NCI-H69 (cell line): ENCODE results near the gene SMOC1.
A peak's percentile ranks its signal among the peaks of the same experiment; 100 is the strongest.

Source experiments
- DNase-seq: peaks from one replicate; lab custom pipeline; 2025; lab: John Stamatoyannopoulos, UW

SMOC1 gene

DNA sequence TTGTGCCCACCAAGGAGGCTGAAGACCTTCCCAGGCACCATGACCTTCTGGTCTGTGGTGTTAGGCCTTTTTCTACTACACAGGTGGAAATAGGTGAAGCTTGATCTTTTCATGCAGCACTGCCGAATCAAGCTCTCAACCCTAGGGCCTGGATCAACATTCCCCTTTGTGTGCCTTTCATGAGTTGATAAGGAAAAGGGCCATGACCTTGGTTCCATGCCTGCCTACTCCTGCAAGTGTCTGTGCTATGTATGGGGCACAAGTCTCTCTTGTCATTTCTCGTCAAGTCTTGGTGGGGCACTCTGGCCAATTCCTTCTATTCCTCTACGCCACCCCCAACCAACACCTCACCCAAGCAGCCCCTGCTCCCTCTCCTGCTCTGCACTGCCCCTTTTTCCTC is 155.0 kb downstream of the SMOC1 start:
- no peak for DNase-seq

DNA sequence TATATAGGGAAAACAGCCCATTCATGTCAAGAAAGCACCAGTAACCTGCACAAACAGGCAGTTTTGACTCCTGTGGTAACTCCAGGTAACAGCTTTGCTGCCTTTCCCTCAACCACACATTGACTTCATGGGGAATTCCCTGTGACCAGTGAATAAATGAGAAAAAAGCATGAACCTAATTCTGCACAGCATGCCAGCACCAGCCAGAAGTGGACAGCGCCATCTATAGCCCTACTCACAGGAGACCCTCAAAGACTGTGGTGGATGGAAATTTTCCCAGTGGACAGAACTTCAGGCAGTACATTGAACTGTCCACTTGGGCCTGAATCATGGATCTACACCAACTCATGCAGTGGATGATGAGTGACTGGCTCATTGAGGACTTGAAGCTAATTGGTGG is 157.4 kb downstream of the SMOC1 start:
- DNase-seq: peak; percentile 70

DNA sequence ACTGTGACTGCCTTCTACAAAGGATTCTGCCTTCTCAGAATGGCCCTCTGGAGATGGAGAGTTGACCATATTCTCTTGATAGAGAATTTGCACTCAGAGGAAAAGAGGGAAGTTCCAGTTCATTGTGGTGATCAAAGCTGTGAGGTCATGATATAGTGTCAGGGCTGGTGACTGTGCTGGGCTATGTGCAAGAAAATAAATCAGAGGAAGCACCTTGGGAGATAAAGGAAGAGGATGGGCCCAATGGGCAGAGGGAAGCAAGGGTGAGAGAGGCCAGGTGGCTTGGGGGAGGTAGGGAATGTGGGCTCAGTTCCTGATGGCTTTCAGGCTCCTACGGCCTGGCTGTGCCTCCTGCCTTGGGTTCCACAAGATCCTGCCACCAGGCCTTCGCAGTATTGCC is 163.8 kb downstream of the SMOC1 start:
- no peak for DNase-seq

DNA sequence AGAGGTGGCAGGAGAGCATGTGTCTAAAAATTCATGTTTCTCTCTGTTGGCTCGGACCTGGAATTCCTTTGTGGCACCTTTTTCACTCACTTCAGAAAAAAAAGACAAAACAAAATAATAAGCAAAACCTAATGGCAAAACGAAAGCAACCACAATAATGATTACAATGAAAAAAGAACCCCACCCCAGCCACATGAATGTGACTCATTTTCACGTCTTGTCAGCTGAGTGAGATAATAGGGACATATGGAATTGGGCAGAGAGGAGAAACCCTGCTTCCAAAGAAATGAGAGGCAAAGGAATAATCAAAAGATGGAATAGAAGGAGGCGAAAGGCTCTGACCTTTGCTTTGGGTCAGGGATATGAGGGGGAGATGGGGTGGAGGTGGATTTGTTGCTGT is 166.1 kb downstream of the SMOC1 start:
- no peak for DNase-seq

DNA sequence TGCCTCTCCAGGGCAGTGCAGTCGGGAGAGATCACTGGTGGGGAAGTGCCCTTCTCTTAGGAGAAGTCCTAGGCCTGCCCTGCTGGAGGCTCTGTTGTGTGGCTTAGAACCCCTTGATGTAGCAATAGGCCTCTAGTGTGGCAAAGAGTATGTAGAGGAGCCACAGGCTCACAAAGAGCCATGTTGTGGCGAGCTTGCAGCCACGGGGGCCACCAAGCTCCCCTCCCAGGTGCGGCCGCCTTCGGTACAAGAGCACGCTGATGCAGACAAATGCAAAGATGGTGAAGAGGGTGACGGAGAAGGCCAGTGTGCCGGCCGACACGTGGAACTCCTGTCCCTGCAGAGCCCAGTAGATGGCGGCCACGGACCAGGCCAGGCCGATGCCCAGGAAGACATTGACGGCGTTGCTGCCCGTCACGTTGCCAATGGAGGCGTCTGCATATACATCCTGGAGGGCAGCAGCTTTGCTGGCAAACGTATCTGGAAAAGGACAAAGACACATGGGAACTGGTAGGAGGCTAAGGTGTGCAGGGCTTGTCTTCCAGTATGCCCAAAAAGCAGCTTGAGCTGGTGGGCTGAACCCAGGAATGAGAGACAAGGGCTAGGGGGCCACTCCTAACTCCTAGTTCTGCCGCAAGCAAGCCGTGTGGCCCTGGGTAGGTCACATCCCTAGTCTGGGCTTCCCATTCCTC is 166.8 kb downstream of the SMOC1 start:
- DNase-seq: peak; percentile 82

DNA sequence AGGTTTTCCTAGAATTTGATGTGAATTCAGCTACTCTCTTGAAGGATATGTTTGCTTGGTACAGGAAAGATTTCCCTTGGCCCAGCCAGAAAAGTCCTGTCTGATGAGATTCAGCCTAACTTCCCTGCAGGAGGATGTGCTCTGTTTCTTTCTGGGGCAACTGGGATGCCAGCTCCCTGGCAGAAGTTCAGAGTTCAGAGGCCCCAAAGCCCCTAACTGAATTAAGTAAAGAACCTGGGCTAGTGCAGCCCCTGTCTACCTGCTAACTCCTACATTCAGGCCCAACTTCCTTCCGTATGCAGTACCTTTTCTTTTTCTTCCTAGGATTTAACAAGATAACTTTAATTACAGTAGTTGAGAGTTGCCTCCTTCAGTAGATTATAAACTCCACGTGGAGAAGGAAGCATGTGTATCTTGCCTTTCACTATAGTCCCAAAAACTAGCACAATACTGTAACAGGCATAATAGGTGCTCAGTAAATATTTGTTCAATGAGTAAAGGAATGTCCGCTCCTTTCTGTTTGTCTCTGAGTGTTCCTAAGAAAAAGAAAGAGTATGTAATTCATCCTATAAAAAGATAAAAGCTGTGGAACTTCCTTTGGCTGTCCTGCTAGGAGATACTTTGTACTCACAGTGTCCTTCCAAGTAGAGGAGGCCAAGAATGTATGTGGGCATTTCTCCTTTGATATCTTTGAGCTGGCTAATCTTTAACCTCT is 168.5 kb downstream of the SMOC1 start:
- no peak for DNase-seq

DNA sequence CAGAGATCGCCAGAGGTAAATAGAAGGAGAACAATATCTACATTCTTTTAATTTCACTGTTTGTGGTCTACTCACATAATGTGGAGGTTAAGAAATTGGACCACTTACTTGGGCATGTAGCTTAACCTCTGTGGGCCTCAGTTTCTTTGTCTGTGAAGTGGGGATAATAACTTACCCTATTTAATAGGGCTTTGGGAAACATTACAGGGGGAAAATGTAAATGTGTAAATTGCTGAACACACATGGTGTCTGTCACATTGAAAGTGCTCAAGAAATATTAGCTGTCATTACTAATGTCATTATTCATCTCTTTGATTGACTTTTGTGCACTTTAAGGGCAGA is 169.1 kb downstream of the SMOC1 start:
- no peak for DNase-seq

DNA sequence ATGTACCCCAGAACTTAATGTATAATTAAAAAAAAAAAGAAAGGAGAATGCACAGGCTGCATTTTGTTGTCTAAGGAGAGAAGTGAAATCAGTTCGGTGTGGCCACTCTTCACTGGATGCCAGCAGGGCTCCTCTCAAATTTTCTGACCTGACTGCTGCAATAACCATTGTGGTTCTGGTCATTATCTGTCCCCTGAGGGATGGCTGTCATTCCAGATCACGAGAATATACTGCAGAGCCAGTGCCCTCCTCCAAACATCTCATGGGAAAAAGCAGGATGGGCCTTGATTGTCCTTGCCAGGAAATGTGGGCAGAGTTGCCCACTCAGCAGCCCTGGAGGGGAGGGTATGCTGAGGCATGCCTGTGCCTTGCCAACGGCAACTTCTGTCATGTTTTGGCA is 170.4 kb downstream of the SMOC1 start:
- DNase-seq: no peak

DNA sequence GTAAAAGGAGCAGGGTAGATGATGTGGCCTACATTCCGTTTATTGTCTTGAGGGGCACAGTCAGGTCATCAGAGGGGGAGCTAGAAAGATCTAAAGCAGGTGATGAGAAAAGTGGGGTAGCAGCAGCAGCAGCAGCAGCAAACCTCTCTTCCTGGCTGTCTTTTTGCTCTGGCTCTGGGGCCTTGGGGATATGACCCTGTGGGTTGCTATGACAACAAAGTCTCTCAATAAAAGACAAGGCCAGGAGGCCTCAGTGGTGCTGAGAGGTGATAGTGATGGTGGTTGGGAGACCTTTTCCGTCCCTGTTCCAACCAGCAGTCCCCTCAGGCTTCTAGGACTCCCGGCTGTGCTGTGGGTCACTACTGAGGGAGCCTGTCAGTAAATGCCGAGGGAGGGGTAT is 170.9 kb downstream of the SMOC1 start:
- DNase-seq: no peak

DNA sequence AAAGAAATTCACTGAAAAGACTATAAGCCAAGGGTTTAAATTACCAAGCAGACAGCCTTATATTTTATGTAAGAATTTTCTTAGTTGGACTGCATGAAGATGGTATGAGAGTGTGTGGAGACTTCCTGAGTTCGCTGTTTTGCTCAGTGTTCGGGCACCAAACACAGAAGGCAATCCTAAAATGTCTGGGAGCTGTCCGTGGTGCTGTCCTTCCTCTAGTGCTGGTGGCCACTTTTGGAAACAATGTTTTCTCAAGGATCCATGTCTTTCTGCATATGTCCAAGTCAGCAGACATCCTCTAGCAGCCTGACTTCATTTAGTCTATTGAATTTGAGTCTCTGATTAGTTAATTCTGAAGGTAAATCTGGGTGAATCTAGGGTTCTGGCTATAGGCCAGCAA is 173.8 kb downstream of the SMOC1 start:
- DNase-seq: no peak

DNA sequence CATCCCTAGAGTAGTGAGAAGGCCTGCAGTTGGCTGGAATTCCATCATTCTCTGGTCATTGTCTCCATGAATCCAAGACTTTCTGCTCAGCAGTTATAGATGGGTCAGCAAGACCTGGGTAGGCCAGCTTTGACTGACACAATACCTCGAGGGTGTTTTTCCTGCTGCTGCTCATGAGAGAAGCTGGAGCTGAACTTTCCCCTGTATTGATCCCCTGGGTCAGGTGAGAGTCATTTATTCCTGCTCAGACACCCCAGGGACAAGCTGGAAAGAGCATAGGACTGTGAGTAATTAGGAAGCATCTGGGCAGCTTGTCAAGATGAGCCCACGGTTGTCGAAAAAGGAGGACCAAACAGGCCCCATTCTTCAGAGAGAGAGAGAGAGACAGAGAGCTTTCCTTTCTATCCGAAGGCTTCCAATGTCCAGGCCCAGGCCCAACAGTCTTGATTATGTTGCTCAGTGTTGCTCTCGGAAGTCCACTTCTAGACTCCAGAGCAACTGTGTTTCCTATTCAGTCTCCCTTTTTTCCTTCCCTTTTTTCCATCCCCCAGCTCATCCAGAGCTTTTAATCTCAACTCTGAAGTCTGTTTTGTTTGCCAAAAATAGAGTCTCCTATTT is 178.4 kb downstream of the SMOC1 start:
- no peak for DNase-seq

DNA sequence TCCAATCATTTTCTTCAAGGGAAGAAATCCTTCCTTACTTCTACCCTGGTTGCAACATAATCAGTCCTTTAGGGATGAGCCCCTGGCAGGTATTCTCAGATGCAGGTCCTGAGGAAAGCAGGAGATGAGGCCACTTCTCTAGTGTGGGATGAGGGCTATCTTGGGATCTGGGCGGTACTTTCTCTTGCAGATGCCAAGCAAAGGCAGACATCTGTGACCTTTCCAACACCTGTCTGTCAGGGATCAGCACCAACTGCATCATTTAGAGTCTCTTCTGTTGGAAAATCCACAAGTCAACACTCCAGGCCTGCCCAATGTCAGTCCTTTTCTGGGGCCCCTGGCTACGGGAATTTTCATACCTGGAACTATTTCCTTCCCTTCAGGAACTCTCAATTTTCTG is 180.3 kb downstream of the SMOC1 start:
- no peak for DNase-seq

DNA sequence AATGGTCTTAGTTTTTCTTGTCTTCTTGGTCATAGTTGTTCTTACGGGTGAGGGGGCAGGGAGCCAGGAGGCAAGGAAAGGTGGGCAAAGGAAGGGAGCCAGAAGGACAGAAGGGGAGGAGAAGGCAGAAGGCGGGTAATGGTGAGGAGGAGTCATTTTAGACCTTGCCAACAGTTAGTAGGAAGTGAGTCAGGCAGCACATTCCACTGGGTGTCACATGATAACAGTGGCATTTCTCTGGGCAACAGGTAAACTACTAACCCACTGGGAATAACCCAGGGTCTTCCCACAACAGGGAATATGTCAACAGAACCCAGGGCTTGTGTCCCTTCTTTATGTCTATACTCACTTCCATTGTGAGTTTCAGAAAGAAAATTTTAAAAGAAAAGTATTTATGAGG is 181.9 kb downstream of the SMOC1 start:
- DNase-seq: no peak

DNA sequence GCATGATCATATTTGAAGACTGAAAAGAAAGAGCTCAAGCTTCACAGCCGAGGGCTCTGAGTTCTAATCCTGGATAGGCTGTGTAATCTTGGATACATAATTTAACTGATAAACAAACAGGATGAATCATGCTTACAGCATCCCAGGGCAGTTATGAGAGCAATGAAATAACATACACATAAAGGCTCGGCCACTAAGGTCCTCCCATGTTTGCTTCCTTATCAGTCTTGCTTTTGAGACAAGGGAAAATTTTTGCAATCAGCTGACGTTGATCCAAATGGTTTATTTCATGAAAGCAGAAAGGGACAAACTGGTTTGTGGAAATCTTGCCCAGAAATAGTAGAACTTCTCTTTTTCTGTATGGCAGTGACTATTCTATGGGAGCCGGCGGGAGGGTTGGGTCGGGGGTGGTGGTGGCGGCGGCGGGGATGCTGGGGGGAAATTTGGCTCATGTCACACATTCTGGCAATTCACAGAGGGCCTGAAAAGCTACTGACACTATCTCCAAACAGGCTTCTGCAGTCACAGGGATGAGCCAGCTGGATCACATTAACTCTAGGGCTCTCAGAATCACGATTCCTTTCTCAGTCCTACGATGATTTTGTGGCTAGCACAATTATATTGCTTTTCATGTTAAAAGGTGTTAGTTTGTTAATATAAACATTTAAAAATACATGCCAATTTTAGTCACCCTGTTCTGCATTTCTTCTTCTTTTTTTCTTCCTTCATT is 185.1 kb downstream of the SMOC1 start:
- no peak for DNase-seq

DNA sequence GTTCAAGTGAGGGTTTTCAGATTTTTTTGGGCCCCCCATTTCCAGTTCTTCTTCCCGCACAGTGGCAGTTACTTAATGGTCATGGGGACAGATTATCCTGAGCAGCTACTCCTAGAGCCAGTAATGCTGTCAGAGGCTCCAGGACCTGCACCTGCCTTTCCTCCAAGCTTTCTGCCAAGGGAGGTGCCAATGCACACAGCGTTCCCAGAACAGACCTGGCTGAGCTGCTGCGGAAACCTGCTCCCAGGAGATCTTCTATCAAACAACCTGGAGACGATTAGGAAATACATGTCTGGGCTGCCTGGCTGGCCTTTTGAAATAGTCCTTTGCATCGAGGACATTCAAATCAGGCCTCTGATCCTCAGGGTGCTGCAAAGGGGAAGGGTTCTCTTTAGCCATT is 188.6 kb downstream of the SMOC1 start:
- DNase-seq: no peak

DNA sequence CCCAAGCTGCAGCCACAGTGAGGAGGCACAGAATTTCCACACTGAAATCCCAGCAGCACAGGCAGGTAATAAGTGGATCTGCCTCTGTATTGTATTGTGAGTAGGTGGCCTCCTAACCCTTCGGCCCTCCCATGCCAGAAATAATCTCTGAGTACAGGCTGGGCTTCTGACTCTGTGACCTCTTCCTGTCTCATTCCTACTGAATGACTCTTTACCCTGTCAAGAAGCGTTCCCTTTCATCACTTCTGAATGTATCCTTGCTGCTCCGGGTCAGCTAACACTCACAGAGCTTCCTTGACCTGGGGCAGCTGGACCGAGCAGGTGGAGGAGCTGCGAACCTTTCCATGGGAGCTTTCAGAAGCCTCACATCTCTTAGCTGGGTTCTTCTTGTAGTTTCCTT is 190.0 kb downstream of the SMOC1 start:
- no peak for DNase-seq

DNA sequence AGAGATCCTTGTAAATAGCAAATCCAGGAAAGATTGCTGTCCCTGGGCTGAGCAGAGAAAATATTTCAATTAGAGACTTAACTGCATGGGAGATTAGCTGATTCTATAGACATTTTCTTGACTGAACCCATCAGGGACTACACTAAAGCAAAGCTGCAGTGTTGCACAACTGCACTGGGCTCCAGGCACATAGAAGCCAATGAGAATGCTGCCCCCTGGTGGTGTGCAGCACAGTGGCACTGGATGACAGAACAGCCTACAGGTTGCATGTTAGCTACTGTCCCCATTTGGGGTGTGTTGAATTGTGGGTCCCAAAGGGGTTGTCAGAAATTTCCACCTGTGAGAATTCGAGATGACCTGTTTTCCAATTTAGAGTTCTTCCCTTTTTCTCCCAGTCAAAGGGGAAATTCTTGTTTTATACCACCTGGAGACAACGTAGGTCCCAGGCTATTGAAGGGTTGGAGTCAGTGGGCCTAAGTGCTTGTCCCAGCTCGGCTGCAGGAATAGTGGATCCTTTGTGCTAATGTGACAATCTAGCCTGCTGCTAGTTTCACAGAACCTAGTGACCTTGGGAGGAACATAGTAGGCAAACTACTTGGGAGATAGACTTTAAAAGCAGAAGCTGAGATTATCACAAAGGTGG is 194.8 kb downstream of the SMOC1 start:
- DNase-seq: peak; percentile 86

DNA sequence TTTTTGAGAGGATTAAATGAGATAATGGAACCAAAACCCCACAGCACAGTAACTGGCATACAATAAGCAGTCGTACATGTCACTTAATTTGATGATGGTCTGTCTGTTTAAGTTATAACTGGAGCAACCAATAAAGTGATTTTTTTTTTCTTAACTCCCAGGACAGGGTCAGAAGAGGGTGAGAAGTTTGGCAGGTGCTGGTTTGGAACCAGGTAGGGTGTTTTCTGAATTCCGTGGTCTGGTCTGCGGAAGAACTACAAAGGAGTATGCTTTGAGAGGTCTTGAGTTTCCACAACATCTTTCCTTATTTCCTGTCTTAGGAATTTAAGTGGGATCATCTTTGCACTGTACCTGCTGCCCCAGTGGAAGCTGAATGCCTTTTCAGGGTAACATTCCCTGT is 197.8 kb downstream of the SMOC1 start:
- no peak for DNase-seq

DNA sequence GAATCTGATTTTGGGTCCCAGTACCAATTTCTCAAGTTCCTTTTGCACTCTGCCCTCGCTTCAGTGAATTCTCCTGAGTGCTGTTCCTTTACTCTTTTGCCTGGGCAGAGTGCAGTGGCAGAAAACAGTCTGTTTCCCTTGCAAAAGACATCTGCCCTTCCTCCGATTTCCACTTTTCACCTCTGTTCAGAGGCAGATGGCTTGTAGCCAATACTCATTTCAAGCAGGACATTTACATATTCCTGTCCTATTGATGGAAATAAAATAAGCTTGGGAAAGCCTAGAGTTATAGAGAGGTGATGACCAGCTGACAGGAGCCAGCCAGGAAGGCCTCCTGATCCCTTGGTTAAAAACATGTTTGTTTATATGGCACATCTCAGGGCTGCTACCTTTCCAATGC is 198.5 kb downstream of the SMOC1 start:
- peak; percentile 70 for DNase-seq

DNA sequence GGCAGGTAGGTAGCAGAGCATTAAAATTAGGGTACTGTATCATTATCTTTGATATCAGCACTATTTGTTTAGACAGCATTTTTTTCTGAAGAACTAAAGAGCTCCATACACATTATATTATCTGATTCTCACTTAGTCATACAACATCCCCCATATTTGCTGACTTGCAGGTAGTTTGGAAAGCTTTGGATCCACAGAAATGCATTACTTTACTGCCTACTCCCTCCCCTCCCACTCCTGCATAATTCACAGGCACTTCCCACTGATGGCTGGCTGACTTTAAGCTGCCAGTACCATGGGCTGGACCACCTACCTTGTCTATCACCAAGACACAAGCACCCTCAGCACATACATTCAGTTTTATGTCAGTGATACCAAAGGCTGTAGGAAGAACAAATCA is 199.1 kb downstream of the SMOC1 start:
- DNase-seq: no peak

DNA sequence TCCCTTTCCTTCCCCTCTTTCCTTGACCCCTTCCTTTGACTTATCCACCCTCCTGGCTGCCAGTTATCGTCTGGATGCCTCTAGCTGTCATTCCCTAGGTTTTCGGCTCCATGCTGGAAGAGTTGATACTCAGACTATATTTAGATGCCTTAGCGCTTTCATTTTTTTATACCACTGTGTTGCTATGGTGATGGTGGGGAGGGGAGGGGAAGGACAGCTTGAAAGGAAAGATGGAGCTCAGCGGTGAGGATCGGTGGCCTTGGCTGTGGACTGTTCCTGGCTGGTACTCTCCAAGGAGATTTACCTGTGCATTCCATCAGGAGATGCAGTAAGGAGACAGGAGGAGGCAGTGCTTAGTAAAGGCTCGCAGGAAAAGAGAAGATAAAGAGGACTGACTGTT is 200.9 kb downstream of the SMOC1 start:
- DNase-seq: no peak
